NCI-H774 (cell line): Measurements from ENCODE around the gene TGFB2.
A peak's percentile ranks its signal among the peaks of the same experiment; 100 is the strongest.

Experiments used
- DNase-seq: peaks from one replicate; lab custom pipeline; 2025; lab: John Stamatoyannopoulos, UW

TGFB2 gene

GRCh38 chr1:218388591-218388990 is 43.5 kb downstream of the TGFB2 start:
- DNase-seq = no peak

DNA sequence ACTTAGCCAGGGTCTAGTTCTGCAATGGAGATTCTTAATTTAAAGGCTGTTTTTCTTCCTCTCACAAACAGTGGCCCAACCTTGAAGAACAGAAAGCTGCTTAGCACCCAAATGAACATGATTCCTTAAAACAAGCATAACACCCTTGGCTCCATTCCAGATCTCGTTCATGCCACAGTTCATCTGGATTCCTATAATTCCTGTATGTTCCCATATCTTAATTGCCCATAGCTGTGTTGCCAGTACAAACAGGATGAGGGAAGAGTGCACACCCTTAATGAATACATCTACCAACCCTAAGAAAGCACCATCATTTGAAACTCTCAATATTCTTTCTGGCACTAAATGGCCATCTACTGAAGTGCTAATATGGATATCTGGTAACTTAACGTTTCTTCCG is 45.5 kb downstream of the TGFB2 start:
- no peak for DNase-seq

- peak; percentile 55 for DNase-seq
These were observed 47.6 kb downstream of the TGFB2 start for GRCh38 chr1:218392780-218393179.

DNA sequence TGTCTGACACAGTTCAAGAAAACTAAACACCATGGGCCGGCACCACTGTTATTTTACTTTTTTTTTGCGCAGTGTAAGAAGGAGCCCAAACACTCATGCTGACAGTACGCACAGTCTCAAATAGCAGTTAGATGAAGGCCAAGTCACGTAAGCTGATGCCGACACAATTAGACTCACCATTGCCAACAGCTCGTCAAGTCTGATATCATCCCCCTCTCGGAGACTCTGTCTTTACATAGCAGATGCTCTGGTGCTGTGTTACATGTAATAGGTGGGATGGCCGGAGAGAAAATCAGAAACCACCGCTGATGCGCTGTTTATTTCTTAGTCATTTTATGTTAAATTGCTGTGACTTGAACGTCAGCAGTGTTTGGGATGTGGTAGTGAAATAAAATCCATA is 49.3 kb downstream of the TGFB2 start:
- no peak for DNase-seq

DNA sequence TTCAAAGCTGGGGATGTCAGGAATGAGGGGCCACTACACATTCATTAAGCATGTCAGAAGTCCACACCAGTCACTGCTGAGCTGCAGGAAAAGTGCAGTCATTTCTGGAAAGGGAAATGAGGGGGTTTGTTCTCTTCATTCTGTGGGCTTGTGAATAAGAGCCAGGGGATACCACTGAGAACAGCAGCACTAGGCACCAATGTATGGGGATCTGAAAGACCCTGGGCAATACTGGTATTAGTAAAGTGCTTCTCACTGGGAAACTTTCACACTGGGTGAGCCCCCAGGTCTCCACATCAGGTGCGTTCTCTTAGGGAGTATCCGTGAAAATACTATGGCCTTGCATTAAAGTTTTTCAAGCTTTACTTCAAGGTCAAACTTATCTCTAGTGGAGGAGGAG is 49.9 kb downstream of the TGFB2 start:
- no peak for DNase-seq

DNA sequence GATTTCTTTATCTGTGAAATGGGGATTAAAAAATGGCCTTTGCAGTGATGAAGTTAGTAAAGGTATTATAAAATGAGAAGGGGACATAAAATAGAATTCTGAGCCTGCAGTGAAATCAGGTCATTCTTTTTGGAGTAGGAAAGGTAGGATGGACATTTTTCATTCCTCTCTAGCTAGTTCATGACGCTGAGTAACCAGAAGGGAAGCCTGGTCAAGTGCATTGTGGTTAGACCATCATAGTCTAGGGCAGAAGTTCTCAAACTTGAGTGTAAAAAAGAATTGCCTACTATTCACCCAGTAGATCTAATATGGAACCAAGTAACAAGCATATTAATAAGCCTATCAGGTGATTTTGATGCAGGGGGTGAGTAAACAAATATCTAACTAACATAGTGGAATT is 50.8 kb downstream of the TGFB2 start:
- no peak for DNase-seq

DNA sequence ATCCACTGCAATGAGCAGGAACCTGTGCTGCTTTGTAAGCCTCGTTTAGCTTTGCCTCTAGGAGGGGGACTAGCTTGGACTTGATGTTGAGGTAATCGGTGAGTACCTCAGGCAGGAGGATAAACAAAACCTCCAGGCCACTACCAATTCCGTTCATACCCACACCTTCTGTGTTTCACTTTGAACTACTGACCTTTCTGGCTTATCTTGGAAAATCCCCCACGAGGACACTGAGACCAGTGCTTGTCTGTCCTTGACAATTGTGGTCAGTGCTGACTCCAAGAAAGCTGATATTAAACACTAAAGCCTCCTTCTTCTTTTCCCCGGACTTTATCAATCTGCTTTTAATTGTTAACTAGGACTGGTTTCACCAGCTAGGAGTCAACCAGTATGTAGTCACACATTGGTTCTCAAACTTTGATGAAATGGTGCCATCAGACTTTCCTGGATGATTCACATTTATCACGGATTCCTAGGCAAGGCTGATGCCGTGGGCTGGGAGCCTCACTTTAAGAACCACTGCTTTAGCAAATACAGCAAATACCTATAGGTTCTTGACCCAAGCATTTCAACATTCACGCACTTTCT is 52.7 kb downstream of the TGFB2 start:
- DNase-seq = no peak

- DNase-seq = no peak
These were observed 55.5 kb downstream of the TGFB2 start for GRCh38 chr1:218400624-218401023.

DNA sequence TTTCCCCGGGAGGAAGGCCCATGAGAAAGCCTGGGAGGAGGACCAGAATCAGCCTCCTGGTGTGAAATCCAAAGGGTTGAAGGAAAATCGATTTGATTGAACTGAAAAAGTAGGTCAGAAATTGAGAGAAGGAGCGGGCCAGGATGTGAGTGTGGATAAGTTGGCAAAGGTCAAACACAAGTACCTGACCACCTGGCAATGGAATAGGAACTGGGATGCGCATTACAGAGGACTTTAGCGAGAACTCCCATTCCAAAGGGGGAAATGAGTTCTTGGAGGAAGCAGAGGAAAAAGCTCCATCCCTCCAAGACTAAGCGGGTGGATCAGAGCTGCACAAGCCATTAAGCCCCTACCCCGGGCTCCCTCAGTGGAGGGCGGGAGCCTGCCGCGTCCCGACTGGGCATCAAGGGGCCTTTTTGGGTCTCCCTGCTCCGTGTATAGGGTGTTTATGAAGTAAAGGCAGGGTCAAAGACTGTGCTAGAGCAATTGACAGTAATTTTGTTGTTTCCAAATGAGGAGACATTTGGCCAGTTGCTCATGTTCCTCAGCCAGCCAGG is 56.4 kb downstream of the TGFB2 start:
- no peak for DNase-seq

GRCh38 chr1:218401998-218402785 is 57.1 kb downstream of the TGFB2 start:
- peak; percentile 67 for DNase-seq

DNA sequence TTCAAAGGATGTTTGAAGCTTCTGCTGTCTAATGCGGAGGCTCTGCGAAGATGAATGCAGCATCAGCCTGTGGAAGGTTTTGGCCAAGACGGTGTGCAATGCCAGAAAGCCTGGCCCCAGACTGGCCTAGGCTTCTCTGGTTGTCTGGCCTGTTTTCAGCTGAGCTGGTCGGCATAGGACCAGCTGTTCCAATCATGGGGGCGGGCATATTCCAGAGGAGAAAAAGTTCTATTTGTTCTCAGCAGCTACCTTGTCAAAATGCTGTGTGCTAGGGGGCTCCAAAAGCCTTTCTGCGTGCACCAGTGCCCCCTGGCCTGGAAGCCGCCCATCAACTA is 57.6 kb downstream of the TGFB2 start:
- DNase-seq = no peak

DNA sequence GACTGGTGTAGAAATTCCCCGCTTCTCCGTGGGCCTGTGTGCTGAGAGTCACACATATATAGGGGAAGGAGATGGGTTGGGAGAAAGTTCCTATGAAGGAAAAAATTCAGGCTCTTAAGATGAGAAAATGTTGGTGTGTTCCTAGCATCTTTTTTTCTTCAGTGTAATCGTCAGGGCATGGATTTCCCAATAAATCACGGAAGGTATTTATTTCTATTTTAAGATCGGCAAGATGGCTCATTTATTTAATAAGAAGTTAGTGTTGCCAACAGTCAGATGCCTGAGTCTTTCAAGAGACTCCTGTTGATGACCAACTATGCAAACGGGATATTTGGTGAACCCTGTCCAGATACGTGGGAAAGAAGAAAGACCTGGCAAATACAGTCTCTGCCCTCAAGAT is 58.2 kb downstream of the TGFB2 start:
- no peak for DNase-seq

DNA sequence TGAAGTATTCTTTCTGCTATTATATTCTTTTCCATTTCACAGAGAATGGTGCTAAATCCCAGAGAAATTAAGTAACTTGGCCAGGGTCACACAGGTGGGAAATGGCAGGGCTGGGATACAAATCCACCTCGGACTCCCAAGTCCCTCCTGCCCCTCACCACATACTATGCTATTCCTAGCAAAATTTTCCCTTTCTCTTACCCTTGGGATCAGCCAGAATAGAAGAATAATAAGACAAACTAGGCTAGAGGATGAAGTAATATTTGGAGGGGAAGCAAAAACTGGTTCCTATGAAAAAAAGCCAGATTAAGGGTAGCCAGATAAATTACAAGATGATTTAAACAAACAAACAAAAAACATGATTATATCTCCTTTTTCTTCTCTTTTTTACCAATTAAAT is 62.5 kb downstream of the TGFB2 start:
- no peak for DNase-seq

DNA sequence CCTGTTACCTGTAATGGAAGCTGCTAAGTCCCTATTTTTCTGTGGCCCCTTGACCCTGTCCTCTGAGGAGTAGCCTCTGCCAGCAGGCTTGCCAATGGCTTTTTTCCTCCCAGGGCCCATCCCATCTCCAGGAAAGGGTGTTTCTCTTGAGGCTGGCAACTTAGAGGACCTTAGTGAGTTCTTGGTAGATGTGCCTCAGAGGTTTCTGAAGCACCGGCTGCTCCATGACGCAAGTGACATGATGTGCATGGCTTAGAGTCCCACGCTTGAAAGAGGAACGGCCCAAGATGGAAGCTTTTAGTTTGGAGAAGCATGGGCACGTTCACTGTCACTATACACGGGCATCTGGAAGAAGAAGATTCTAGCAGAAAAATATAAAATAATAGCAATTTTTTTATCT is 63.0 kb downstream of the TGFB2 start:
- DNase-seq = no peak

DNA sequence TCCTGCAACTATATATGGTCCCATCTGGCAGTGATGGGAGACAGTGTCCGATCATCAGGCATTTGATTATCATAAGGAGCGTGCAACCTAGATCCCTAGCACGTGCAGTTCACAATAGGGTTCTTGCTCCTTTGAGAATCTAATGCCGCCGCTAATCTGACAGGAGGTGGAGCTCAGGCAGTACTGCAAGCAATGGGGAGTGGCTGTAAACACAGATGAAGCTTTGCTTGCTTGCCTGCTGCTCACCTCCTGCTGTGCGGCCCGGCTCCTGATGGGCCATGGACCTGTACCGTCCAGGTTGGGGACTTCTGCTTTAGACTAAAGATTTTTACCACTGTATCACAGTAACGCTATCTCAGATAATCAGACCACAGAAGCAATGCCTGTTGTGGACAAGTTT is 63.8 kb downstream of the TGFB2 start:
- no peak for DNase-seq

- DNase-seq = no peak
These were observed 64.9 kb downstream of the TGFB2 start for GRCh38 chr1:218409946-218410510.

GRCh38 chr1:218411101-218411500 is 66.0 kb downstream of the TGFB2 start:
- no peak for DNase-seq

DNA sequence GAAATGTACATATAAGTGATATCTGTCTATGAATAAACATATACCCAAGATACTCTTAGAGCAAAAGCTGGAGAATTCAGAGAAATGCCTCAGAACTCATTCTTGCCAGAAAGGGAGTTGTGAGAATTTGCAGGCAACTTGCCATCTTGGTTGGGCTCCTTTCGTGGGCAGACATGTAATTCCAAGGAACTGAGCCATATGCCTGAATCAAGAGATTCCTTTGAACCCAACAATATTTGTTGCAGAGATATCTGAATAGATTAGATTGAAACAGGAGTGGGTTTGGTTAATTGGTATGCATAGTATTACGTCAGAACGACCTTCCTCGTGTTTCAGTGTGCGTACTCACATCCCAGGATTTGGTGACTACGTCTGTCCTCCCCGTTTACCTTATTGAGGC is 67.0 kb downstream of the TGFB2 start:
- DNase-seq = no peak

GRCh38 chr1:218413179-218413578 is 68.0 kb downstream of the TGFB2 start:
- no peak for DNase-seq

DNA sequence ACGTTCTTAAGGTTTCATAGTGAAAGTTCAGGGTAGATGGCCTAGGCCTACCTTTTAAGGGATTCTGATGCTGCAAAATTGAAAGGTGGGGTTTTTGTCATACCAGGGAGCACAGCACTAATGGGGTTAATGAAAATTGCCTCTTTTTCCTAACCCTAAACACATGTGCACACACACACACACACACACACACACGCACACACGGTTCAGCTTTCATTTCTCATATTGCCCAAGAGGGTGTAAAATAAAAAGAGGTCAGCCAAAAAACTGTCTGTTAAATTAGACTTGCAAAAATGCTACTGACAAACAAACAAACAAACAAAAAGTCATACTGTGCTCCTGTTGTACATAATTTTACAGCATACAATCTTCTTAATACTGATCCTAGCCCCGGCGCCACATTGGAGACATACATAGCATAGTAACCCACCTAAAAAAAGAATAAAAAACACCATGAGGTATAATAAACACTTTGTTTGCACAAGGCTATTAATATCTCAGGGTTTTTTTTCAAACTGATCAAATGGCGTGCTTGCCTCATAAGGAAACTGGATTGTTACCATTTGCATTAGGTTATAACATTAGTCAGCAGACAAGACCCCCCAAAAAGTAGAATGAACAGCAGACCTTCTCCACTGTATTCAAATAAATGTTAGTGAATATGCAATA is 69.1 kb downstream of the TGFB2 start:
- DNase-seq = no peak

GRCh38 chr1:218415726-218416125 is 70.6 kb downstream of the TGFB2 start:
- no peak for DNase-seq

GRCh38 chr1:218421531-218421930 is 76.4 kb downstream of the TGFB2 start:
- no peak for DNase-seq

DNA sequence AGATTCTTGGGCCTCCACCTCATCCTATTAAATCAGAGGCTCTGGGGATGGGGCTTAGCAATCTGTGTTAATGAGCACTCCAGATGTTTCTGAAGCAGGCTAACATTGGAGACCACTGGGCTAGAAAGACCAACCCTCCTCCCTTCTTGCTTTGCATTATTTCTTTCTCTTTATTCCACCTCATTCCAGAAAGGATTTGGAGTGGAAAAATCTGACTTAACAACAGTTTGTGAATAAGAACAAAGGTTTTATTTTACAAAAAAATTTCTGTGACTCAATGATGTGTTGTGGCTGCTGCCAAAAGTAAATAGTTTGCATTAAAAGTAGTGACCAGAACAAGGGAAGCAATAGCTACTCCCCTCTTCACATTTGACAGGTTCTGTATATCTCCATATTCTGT is 79.4 kb downstream of the TGFB2 start:
- no peak for DNase-seq
